GM23338 (cell line): ENCODE measurements around the gene COMMD7. TPM values are rescaled to one million over a fixed set of nuclear protein-coding genes. Genes with fewer than 3 reads are reported as not detected.
"Not testable (repeated sequence)": the region's sequence is repeated elsewhere in the genome, so short reads cannot be mapped to it uniquely, and the experiment has no call there.

ENCODE experiments used
- ATAC-seq: fragments of 200-7000 bp; cut with Tn5 transposase; 3 replicates; pipeline ENCODE4 v1.9.1; 2020
- DNase-seq: peaks from one replicate; pipeline ENCODE4 v3.0.0-alpha.2; 2015; ENCODE audit warnings: low spot score
- H2AFZ ChIP-seq: fragments of 200-600 bp; sonication (generic); 2 replicates; pipeline ENCODE4 v1.8.0; 2016; ENCODE audit warnings: antibody characterized with exemption, mild to moderate bottlenecking, moderate library complexity
- H3F3A ChIP-seq: fragments of 200-600 bp; sonication (generic); replicated peaks from 2 replicates; pipeline ENCODE4 v1.8.0; 2017; ENCODE audit warnings: antibody characterized with exemption, mixed run types, low read depth
- H3K27ac ChIP-seq: fragments of 200-600 bp; sonication (generic); 2 replicates; pipeline ENCODE4 v1.6.1; 2016; ENCODE audit warnings: low read depth
- H3K27me3 ChIP-seq: fragments of 200-600 bp; sonication (generic); 2 replicates; pipeline ENCODE4 v1.8.0; 2016; ENCODE audit warnings: mild to moderate bottlenecking, mixed run types, moderate library complexity; ENCODE audit not compliant: insufficient read depth
- H3K36me3 ChIP-seq: fragments of 200-600 bp; sonication (generic); 2 replicates; pipeline ENCODE4 v1.8.0; 2016; ENCODE audit warnings: mild to moderate bottlenecking; ENCODE audit not compliant: insufficient read depth
- H3K4me1 ChIP-seq: fragments of 200-600 bp; sonication (generic); 2 replicates; pipeline ENCODE4 v1.8.0; 2016; ENCODE audit warnings: mild to moderate bottlenecking, moderate library complexity; ENCODE audit not compliant: insufficient read depth
- H3K4me2 ChIP-seq: fragments of 200-600 bp; sonication (generic); 2 replicates; pipeline ENCODE4 v1.7.1; 2017; ENCODE audit warnings: mixed run types
- H3K4me3 ChIP-seq: fragments of 200-600 bp; sonication (generic); 2 replicates; pipeline ENCODE4 v1.6.1; 2016; ENCODE audit warnings: mixed run types
- H3K79me2 ChIP-seq: fragments of 200-600 bp; sonication (generic); replicated peaks from 2 replicates; pipeline ENCODE4 v1.8.0; 2017; ENCODE audit warnings: mild to moderate bottlenecking; ENCODE audit not compliant: insufficient read depth
- H3K9me2 ChIP-seq: fragments of 200-600 bp; sonication (generic); 2 replicates; pipeline ENCODE4 v1.8.0; 2017; ENCODE audit not compliant: insufficient read depth
- H4K20me1 ChIP-seq: fragments of 200-600 bp; sonication (generic); replicated peaks from 2 replicates; pipeline ENCODE4 v1.8.0; 2017; ENCODE audit warnings: mild to moderate bottlenecking; ENCODE audit not compliant: insufficient read depth
- H3K27ac Mint-ChIP-seq: 2 replicates; pipeline ENCODE4 v1.8.0; 2020; ENCODE audit warnings: inconsistent platforms, mild to moderate bottlenecking, moderate library complexity, mixed read lengths
- H3K27me3 Mint-ChIP-seq: 3 replicates; pipeline ENCODE4 v1.8.0; 2022; ENCODE audit warnings: low read depth, mild to moderate bottlenecking, moderate library complexity, mixed read lengths, inconsistent platforms; ENCODE audit not compliant: insufficient read depth, poor library complexity
- H3K36me3 Mint-ChIP-seq: 3 replicates; pipeline ENCODE4 v1.8.0; 2021; ENCODE audit warnings: low read depth, mild to moderate bottlenecking, inconsistent platforms, moderate library complexity, mixed read lengths
- H3K4me1 Mint-ChIP-seq: 3 replicates; pipeline ENCODE4 v1.8.0; 2020; ENCODE audit warnings: mild to moderate bottlenecking, inconsistent platforms, mixed read lengths
- H3K4me3 Mint-ChIP-seq: 3 replicates; pipeline ENCODE4 v1.8.0; 2021; ENCODE audit warnings: moderate library complexity, mild to moderate bottlenecking, inconsistent platforms, mixed read lengths
- H3K9me3 Mint-ChIP-seq: 3 replicates; pipeline ENCODE4 v1.8.0; 2020; ENCODE audit warnings: moderate library complexity, mild to moderate bottlenecking, inconsistent platforms, mixed read lengths
- CREB1 ChIP-seq: fragments of 250-450 bp; sonication (Bioruptor Pico); IDR thresholded peaks from 2 replicates; pipeline ENCODE4 v1.5.0; 2020; ENCODE audit warnings: low read depth, mild to moderate bottlenecking, moderate library complexity
- CTCF ChIP-seq, 2 experiments: fragments of 200-600 bp in 1 of 2; sonication (generic) in 1 of 2; conservative IDR thresholded peaks; 2 replicates each; pipeline versions ENCODE4 v1.5.1 to v1.6.1; 2016 to 2017; ENCODE audit warnings: antibody characterized with exemption in 2 of 2, low read depth in 2 of 2, mild to moderate bottlenecking in 2 of 2, moderate library complexity in 1 of 2
- EZH2phosphoT487 ChIP-seq: fragments of 200-600 bp; sonication (generic); IDR thresholded peaks from one replicate; pipeline ENCODE4 v1.8.1; 2018; ENCODE audit warnings: antibody characterized with exemption; ENCODE audit not compliant: unreplicated experiment
- JUNB ChIP-seq: IDR thresholded peaks from one replicate; pipeline ENCODE4 v1.6.1; 2016; ENCODE audit warnings: antibody characterized with exemption; ENCODE audit not compliant: unreplicated experiment
- POLR2AphosphoS5 ChIP-seq: IDR thresholded peaks from 2 replicates; pipeline ENCODE4 v1.6.1; 2016; ENCODE audit warnings: antibody characterized with exemption, low read depth
- ZNF114 ChIP-seq: fragments of 250-450 bp; sonication (Bioruptor Pico); IDR thresholded peaks from 2 replicates; pipeline ENCODE4 v1.5.0; 2020; ENCODE audit warnings: mild to moderate bottlenecking, moderate library complexity
- polyA plus RNA-seq: library from polyadenylated mRNA; unstranded; fragments of >200 nt; fragmentation: Nextera tagmentation; extraction: Ambion mirVana; gene quantifications from 2 replicates; pipeline ENCODE4 v1.2.1, GENCODE V29; 2016
- total RNA-seq: library from RNA; depleted of rRNA; stranded (reverse); fragments of >200 nt; shearing (Covaris generic); gene quantifications from 2 replicates; pipeline ENCODE4 v1.2.3, GENCODE V29; 2014
- TF ChIP-seq, protein P1 (sequence below): IDR thresholded peaks from 2 replicates; pipeline ENCODE4 v1.6.1; 2016; ENCODE audit warnings: antibody characterized with exemption

Gene COMMD7
- total and polyA plus RNA-seq, 2 experiments from 2014 or later, result 67.3 to 86.4 TPM

- peak overlapping the region; percentile 94 for H3K27ac Mint-ChIP-seq
Observed at GRCh38 chr20:32767418-32768198, 24.3 kb upstream of the COMMD7 start.

GRCh38 chr20:32765230-32765875, 22.1 kb upstream of the COMMD7 start:
- DNase-seq, H3K9me2 ChIP-seq, H3K27me3 ChIP-seq, H2AFZ ChIP-seq, ATAC-seq: not testable (repeated sequence)
- Mint-ChIP-seq H3K4me3 (peak overlapping the region; percentile 99), H3K27ac (peak overlapping the region; percentile 98), H3K9me3 (peaks cover 10% of the 10 kb centered on the region; the same call in 2 of the 3 replicates), H3K36me3 (peaks cover 76% of the 10 kb centered on the region), H3K4me1 (peaks cover 47% of the 10 kb centered on the region), H3K27me3 (peaks cover 37% of the 10 kb centered on the region)
- Histone ChIP-seq H4K20me1 (peaks cover 77% of the 10 kb centered on the region), H3K79me2 (peaks cover 99% of the 10 kb centered on the region), H3F3A (peaks cover 64% of the 10 kb centered on the region), H3K4me1 (peaks cover 70% of the 10 kb centered on the region), H3K4me2 (peak overlapping the region; percentile 97), H3K4me3 (peak overlapping the region; percentile 91), H3K27ac (peak overlapping the region; percentile 96), H3K36me3 (peaks cover 65% of the 10 kb centered on the region)

More at GRCh38 chr20:32767418-32768198, 24.3 kb upstream of the COMMD7 start:
- Mint-ChIP-seq H3K4me1 (peaks cover 57% of the 10 kb centered on the region), H3K27me3 (peaks cover 44% of the 10 kb centered on the region), H3K9me3 (peaks cover 10% of the 10 kb centered on the region; the same call in 1 of the 3 replicates), H3K36me3 (peaks cover 99% of the 10 kb centered on the region), H3K4me3 (peak overlapping the region; percentile 70)
- peaks cover 86% of the 10 kb centered on the region for H3K36me3 ChIP-seq
- no peaks in the 10 kb centered on the region for H3K9me2 ChIP-seq
- H3K79me2 ChIP-seq, result peaks cover 100% of the 10 kb centered on the region
- H3K4me2 ChIP-seq, result peak overlapping the region; percentile 97
- H3K4me3 ChIP-seq, result peak overlapping the region; percentile 91
- no peak for DNase-seq
- TF ChIP-seq ZNF114 (CRISPR knock-in tag), result no peak
- TF ChIP-seq CTCF (conservative IDR thresholded peaks at IDR 0.05; ENCODE audit: low read depth in 2 of 2), result no peak
- TF ChIP-seq CREB1 (CRISPR knock-in tag), result no peak
- no peak for TF ChIP-seq EZH2phosphoT487
- TF ChIP-seq, protein P1, sequence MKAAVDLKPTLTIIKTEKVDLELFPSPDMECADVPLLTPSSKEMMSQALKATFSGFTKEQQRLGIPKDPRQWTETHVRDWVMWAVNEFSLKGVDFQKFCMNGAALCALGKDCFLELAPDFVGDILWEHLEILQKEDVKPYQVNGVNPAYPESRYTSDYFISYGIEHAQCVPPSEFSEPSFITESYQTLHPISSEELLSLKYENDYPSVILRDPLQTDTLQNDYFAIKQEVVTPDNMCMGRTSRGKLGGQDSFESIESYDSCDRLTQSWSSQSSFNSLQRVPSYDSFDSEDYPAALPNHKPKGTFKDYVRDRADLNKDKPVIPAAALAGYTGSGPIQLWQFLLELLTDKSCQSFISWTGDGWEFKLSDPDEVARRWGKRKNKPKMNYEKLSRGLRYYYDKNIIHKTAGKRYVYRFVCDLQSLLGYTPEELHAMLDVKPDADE, result no peak
- TF ChIP-seq POLR2AphosphoS5, result peak; percentile 64
- no peak for TF ChIP-seq JUNB
- peak overlapping the region; percentile 96 for H3K27ac ChIP-seq
- H3F3A ChIP-seq, result peaks cover 81% of the 10 kb centered on the region
- no peak overlapping the region for H2AFZ ChIP-seq
- H3K4me1 ChIP-seq, result peaks cover 79% of the 10 kb centered on the region
- ATAC-seq, result no peak; the same call in 2 of the 3 replicates
- no peaks in the 10 kb centered on the region for H3K27me3 ChIP-seq
- H4K20me1 ChIP-seq, result peaks cover 99% of the 10 kb centered on the region
